Activated B cell treated with CpG ODN at 0.5 μM for 24 hours (primary cell): ENCODE results near the gene IFITM5. TPM values are rescaled to one million over a fixed set of nuclear protein-coding genes. Genes with fewer than 3 reads are reported as not detected.
A peak's percentile ranks its signal among the peaks of the same experiment; 100 is the strongest.

Experiments used
- ATAC-seq: fragments of 200-7000 bp; cut with Tn5 transposase; one replicate; pipeline ENCODE4 v1.10.0; 2021; ENCODE audit warnings: low read depth, mild to moderate bottlenecking, moderate library complexity
- CTCF ChIA-PET: fragments of 350-600 bp; sonication (Branson Sonifier 250); formaldehyde crosslinking; loops from one replicate; lab custom pipeline; 2021; ENCODE audit warnings: antibody characterized with exemption; lab: Charles Lee
- POLR2A ChIA-PET: fragments of 350-600 bp; sonication (Branson Sonifier 250); formaldehyde crosslinking; loops from one replicate; lab custom pipeline; 2021; ENCODE audit warnings: antibody characterized with exemption; lab: Charles Lee
- DNase-seq: peaks from one replicate; pipeline ENCODE4 v3.0.0; 2022
- H3K27ac Mint-ChIP-seq: one replicate; pipeline ENCODE4 v1.8.0; 2020; ENCODE audit warnings: mixed read lengths
- H3K27me3 Mint-ChIP-seq: one replicate; pipeline ENCODE4 v1.8.0; 2021; ENCODE audit warnings: mixed read lengths
- H3K36me3 Mint-ChIP-seq: one replicate; pipeline ENCODE4 v1.8.0; 2021; ENCODE audit warnings: low read depth, mixed read lengths
- H3K4me1 Mint-ChIP-seq: one replicate; pipeline ENCODE4 v1.8.0; 2021; ENCODE audit warnings: mixed read lengths
- H3K4me3 Mint-ChIP-seq: one replicate; pipeline ENCODE4 v1.8.0; 2020; ENCODE audit warnings: mild to moderate bottlenecking, mixed read lengths
- H3K9me3 Mint-ChIP-seq: one replicate; pipeline ENCODE4 v1.8.0; 2020; ENCODE audit warnings: mixed read lengths
- CTCF ChIP-seq: fragments of 200-600 bp; IDR thresholded peaks from one replicate; pipeline ENCODE4 v1.8.0; 2022; ENCODE audit warnings: antibody characterized with exemption, mild to moderate bottlenecking
- intact Hi-C: fragments of 100-400 bp; cut with micrococcal nuclease; formaldehyde crosslinking; loops from one replicate; pipeline ENCODE4 v1.15.1; 2024
- total RNA-seq: library from RNA; stranded (reverse); gene quantifications from 2 replicates; pipeline ENCODE4 v1.2.3, GENCODE V29; 2022

Gene IFITM5
- total RNA-seq, 1 donor from 2014 or later, result not detected

- Mint-ChIP-seq H3K9me3 (no peaks in the 10 kb centered on the region), H3K4me1 (peaks cover 40% of the 10 kb centered on the region), H3K27me3 (no peaks in the 10 kb centered on the region), H3K4me3 (peak overlapping the region; percentile 90), H3K36me3 (peaks cover 3% of the 10 kb centered on the region), H3K27ac (peak overlapping the region; percentile 99)
- ChIA-PET CTCF (interaction anchor here (1.0 to 4.2 kb wide), 3 partner anchors 10 to 38 kb away, joined by 3 to 28 read pairs (median 3); no protein-coding TSS in a partner anchor), POLR2A (interaction anchor here (0.6 to 4.2 kb wide), 27 partner anchors 10 to 885 kb away, joined by 3 to 74 read pairs (median 7); partner anchors contain the start of genes BET1L, IFITM2, NLRP6 and PGGHG)
- DNase-seq (peak; percentile 58), ATAC-seq (peak; percentile 47)
- TF ChIP-seq CTCF, result no peak
- intact Hi-C loops, result loop anchor here (2.0 kb wide), 1 partner anchor 269 kb away; the partner anchor contains the start of gene LRRC56
Observed at GRCh38 chr11:267491-267994, 31.8 kb downstream of the IFITM5 start.

DNA sequence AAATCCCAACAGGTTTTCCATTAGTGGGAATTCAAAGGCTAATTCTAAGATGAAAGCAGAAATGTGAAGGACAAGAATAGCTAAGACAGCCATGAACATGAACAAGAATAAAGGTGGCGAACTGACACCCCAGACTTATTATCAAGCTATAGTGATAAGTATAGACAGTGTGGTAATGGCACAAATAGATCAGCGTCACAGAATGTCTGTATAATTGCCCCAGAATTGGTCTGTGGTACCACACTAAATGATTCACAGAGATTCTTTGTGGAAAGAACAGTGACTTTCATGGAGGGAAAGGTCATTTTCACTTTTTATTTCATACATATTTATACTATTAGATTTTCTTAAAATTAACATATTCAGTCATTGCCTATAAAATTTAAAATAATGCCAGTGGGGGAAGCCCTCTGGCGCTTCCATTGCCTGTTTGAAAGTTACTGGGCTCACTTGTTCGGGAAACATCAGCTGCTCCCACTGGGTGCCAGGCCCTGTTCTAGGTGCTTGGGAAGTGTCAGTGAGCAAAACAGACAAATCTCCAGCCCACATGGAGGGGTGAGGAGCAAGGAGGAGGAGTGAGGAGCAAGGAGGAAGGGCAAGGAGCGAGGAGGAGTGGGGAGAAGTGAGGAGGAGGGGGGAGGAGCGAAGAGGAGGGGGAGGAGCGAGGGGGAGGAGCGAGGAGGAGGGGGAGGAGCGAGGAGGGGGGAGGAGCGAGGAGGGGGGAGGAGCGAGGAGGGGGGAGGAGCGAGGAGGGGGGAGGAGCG, 32.5 kb downstream of the IFITM5 start:
- DNase-seq (no peak), ATAC-seq (no peak)
- POLR2A ChIA-PET, result interaction anchor here (0.7 to 4.2 kb wide), 25 partner anchors 10 to 886 kb away, joined by 3 to 74 read pairs (median 7); partner anchors contain the start of genes BET1L, IFITM2, NLRP6 and PGGHG
- H3K4me3 Mint-ChIP-seq, result peak overlapping the region; percentile 68
- H3K36me3 Mint-ChIP-seq, result peaks cover 3% of the 10 kb centered on the region
- intact Hi-C loops, result loop anchor here (2.0 kb wide), 1 partner anchor 270 kb away; the partner anchor contains the start of gene LRRC56
- CTCF ChIA-PET, result interaction anchor here (1.1 to 4.2 kb wide), 2 partner anchors 16 to 39 kb away, joined by 3 to 28 read pairs; no protein-coding TSS in a partner anchor
- no peaks in the 10 kb centered on the region for H3K27me3 Mint-ChIP-seq
- no peak for TF ChIP-seq CTCF
- peaks cover 43% of the 10 kb centered on the region for H3K4me1 Mint-ChIP-seq
- peaks cover 2% of the 10 kb centered on the region for H3K9me3 Mint-ChIP-seq
- peak overlapping the region; percentile 74 for H3K27ac Mint-ChIP-seq

DNA sequence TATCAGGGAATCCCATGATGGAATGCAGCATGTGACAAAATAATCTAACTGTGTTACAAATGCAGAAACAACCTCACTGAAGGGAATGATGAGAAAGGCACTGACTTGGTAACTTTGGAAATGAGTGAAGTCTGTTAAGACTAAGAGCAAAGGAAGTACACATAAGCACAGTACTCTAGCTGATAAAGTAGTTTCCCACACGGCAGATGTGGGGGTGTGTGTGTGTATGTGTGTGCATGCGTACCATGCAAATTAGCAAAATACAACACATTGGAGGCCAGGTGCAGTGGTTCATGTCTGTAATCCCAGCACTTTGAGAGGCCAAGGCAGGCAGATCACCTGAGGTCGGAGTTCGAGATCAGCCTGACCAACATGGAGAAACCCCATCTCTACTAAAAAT, 37.7 kb downstream of the IFITM5 start:
- intact Hi-C loops, result no loop called here
- no peak overlapping the region for H3K27ac Mint-ChIP-seq
- no peak for TF ChIP-seq CTCF
- DNase-seq (no peak), ATAC-seq (no peak)
- CTCF ChIA-PET, result interaction anchor here (0.9 to 1.2 kb wide), 2 partner anchors 10 to 12 kb away, joined by 3 to 11 read pairs; no protein-coding TSS in a partner anchor
- no peaks in the 10 kb centered on the region for H3K36me3 Mint-ChIP-seq
- peaks cover 5% of the 10 kb centered on the region for H3K9me3 Mint-ChIP-seq
- H3K4me1 Mint-ChIP-seq, result peaks cover 34% of the 10 kb centered on the region
- no peak overlapping the region for H3K4me3 Mint-ChIP-seq
- H3K27me3 Mint-ChIP-seq, result no peaks in the 10 kb centered on the region
- POLR2A ChIA-PET, result no interaction called here

GRCh38 chr11:259413-259812, 39.9 kb downstream of the IFITM5 start:
- no peak overlapping the region for H3K27ac Mint-ChIP-seq
- no peak for ATAC-seq
- no peaks in the 10 kb centered on the region for H3K27me3 Mint-ChIP-seq
- ChIA-PET POLR2A (interaction anchor here (0.5 kb wide), 1 partner anchor 96 kb away, joined by 5 read pairs; no protein-coding TSS in a partner anchor), CTCF (interaction anchor here (1.2 kb wide), 1 partner anchor 9 kb away, joined by 6 read pairs; no protein-coding TSS in a partner anchor)
- no peak for DNase-seq
- intact Hi-C loops, result no loop called here
- H3K4me3 Mint-ChIP-seq, result no peak overlapping the region
- no peak for TF ChIP-seq CTCF
- H3K36me3 Mint-ChIP-seq, result no peaks in the 10 kb centered on the region
- peaks cover 5% of the 10 kb centered on the region for H3K9me3 Mint-ChIP-seq
- H3K4me1 Mint-ChIP-seq, result peaks cover 33% of the 10 kb centered on the region
